MM.1S (cell line): ENCODE results near the gene FAM162A.

Source experiments
- CTCF ChIP-seq: fragments of 300-600 bp; sonication (generic); IDR thresholded peaks from 2 replicates; pipeline ENCODE4 v1.5.1; 2016; ENCODE audit warnings: antibody characterized with exemption, low read length, mixed read lengths
- EZH2 ChIP-seq: fragments of 300-600 bp; sonication (generic); optimal IDR thresholded peaks from 2 replicates; pipeline ENCODE3; 2017; ENCODE audit warnings: low read depth, mild to moderate bottlenecking, antibody characterized with exemption, low read length, mixed read lengths
- EZH2phosphoT487 ChIP-seq: fragments of 300-600 bp; sonication (generic); IDR thresholded peaks from 2 replicates; pipeline ENCODE4 v1.6.1; 2018; ENCODE audit warnings: antibody characterized with exemption, low read length

GRCh38 chr3:122377975-122378374, 6.0 kb upstream of the FAM162A start:
- no peak for TF ChIP-seq CTCF
- TF ChIP-seq EZH2: no peak
- TF ChIP-seq EZH2phosphoT487: no peak
